ENCODE measurements around the gene TMTC1.
"Not testable (repeated sequence)": the region's sequence is repeated elsewhere in the genome, so short reads cannot be mapped to it uniquely, and the experiment has no call there.

TMTC1 gene

DNA sequence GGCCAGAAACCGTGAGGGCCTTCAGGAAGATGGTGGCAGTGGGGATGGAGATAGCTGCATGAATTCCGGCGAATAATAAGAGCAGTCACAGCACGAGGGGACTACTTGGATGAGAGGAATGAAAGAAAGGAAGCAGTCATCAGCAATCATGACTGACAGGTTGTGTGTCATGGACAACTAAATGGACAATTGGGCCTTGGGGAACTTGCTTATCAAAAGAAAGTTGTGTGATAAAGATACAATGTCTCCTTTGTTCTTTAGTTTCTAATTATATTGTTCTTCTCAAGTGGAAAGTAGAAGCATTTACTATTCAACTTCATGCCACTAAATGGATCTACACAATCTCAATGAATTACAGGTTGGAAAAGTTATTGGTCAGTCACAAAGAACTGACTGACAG is 130.5 kb downstream of the TMTC1 start:
- H2AFZ ChIP-seq (ENCODE audit: low read depth, low read length), result no peak overlapping the region
- peaks cover 2% of the 10 kb centered on the region for H3K4me1 ChIP-seq (ENCODE audit: insufficient read depth, low read length)
- H3K4me3 ChIP-seq (ENCODE audit: low read length), result no peak overlapping the region

DNA sequence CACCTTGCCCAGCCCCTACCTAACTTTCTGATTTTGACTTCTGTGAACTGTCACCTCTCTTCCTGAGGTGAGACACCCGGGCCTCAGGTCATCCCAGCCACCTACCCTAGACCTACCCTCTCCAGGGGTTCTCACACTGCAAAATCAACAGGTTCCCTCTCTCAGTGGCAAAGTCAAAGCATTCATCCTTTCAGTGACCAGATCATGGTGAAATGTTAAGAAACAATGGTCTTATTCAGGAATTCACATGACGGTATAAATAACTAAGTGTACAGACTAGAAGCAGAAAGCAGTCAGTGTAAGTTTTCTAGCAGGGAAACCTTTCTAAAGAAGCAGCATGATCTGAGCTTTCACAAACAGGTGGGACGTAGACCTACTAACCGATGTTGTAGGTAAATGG is 133.4 kb downstream of the TMTC1 start:
- Histone ChIP-seq H2AFZ (ENCODE audit: low read depth, low read length) (no peak overlapping the region), H3K4me3 (ENCODE audit: low read length) (no peak overlapping the region), H3K27me3 (ENCODE audit: insufficient read depth, low read length) (no peaks in the 10 kb centered on the region), H3K4me1 (ENCODE audit: insufficient read depth, low read length) (peaks cover 2% of the 10 kb centered on the region), H3K36me3 (ENCODE audit: insufficient read depth, low read length) (no peaks in the 10 kb centered on the region), H3K9me3 (ENCODE audit: low read length) (peaks cover 4% of the 10 kb centered on the region)

More for the DNA sequence above, 130.5 kb downstream of the TMTC1 start:
- Histone ChIP-seq H3K36me3 (ENCODE audit: insufficient read depth, low read length) (no peaks in the 10 kb centered on the region), H3K9me3 (ENCODE audit: low read length) (peaks cover 6% of the 10 kb centered on the region), H3K27me3 (ENCODE audit: insufficient read depth, low read length) (no peaks in the 10 kb centered on the region)

DNA sequence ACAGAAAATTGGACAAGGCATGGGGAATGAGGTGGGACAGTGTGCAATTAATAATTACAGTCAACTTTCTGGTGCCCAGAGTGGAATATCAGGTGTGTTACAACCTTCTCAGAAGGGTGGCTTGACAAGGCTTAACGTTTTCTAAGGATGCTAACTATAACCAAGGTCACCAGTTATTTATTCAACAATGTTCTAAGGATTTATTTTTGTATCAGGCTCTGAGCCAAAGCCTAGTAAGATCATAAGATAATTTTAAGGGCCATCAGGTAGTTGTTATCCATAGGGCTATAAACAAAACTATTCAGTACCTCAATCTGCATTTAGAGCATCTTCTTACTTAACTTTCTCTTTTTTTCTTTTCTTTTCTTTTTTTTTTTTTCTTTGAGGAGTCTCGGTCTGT is 134.0 kb downstream of the TMTC1 start:
- H3K36me3 ChIP-seq (ENCODE audit: insufficient read depth, low read length), result no peaks in the 10 kb centered on the region
- H3K27me3 ChIP-seq (ENCODE audit: insufficient read depth, low read length), result no peaks in the 10 kb centered on the region
- H3K9me3 ChIP-seq (ENCODE audit: low read length), result peaks cover 4% of the 10 kb centered on the region
- H3K4me3 ChIP-seq (ENCODE audit: low read length), result no peak overlapping the region
- H2AFZ ChIP-seq (ENCODE audit: low read depth, low read length), result no peak overlapping the region
- H3K4me1 ChIP-seq (ENCODE audit: insufficient read depth, low read length), result peaks cover 2% of the 10 kb centered on the region

DNA sequence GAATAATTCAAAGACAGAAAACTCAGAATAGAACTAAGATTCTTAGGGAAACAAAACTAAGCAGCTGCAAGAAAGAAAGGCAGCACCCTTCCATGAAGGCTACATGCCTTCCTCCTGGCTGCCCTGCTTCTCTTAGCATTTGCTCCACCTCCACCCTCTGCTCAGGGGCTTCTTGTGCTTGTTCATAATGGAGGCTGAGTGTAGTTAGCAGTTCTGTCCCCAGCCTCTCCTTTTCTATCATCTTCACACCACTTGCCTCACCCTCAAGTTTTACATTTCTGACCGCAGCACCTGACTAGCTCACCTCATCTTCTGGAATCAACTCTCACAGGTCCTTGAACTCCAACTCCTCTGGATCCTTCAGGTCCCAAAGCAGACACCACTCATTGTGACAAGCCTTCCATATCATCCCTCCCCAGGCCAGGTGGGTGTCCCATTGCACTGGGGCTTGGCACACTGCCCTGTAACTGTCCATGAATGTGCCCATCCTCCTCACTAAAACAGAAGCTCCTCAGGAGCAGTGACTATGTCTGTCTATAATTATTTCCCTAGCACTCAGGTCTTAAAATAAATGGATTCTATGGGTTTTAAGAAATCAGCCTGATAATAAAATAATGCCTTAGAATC is 139.1 kb downstream of the TMTC1 start:
- Histone ChIP-seq H3K27me3 (ENCODE audit: insufficient read depth, low read length) (no peaks in the 10 kb centered on the region), H3K36me3 (ENCODE audit: insufficient read depth, low read length) (no peaks in the 10 kb centered on the region), H3K9me3 (ENCODE audit: low read length) (no peaks in the 10 kb centered on the region), H3K4me1 (ENCODE audit: insufficient read depth, low read length) (no peaks in the 10 kb centered on the region), H2AFZ (ENCODE audit: low read depth, low read length) (no peak overlapping the region), H3K4me3 (ENCODE audit: low read length) (no peak overlapping the region)

DNA sequence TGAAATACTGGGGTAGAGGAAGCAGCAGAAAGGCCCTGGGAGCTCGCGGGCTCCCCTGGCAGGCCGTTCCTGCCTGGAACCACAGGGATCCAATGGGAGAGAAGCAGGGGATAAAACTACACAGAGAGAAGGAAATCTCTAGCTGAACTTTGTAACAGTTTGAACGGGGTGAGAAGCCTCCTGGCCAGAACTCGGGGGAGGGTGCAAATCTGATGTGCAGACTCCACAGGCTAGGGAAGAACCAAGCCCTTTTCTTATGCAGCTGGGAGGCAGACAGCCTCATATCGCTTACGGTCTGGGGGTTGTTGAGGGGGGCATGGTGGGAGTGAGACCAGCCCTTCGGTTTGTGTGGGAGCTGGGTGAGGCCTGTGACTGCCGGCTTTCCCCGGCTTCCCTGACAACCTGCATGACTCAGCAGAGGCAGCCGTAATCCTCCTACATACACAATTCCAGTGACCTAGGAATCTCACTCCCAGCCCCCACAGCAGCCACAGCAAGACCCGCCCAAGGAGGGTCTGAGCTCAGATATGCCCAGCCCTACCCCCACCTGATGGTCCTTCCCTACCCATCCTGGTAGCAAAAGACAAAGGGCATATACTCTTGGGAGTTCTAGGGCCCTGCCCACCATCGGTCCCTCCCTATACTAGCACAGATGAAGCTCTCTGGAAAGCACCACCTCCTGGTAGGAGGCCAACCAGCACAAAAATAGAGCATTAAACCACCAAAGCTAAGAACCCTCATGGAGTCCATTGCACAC is 143.0 kb downstream of the TMTC1 start:
- no peaks in the 10 kb centered on the region for H3K27me3 ChIP-seq (ENCODE audit: insufficient read depth, low read length)
- no peak overlapping the region for H2AFZ ChIP-seq (ENCODE audit: low read depth, low read length)
- no peaks in the 10 kb centered on the region for H3K4me1 ChIP-seq (ENCODE audit: insufficient read depth, low read length)
- H3K9me3 ChIP-seq (ENCODE audit: low read length), result peaks cover 3% of the 10 kb centered on the region
- H3K36me3 ChIP-seq (ENCODE audit: insufficient read depth, low read length), result no peaks in the 10 kb centered on the region
- H3K4me3 ChIP-seq (ENCODE audit: low read length), result no peak overlapping the region

DNA sequence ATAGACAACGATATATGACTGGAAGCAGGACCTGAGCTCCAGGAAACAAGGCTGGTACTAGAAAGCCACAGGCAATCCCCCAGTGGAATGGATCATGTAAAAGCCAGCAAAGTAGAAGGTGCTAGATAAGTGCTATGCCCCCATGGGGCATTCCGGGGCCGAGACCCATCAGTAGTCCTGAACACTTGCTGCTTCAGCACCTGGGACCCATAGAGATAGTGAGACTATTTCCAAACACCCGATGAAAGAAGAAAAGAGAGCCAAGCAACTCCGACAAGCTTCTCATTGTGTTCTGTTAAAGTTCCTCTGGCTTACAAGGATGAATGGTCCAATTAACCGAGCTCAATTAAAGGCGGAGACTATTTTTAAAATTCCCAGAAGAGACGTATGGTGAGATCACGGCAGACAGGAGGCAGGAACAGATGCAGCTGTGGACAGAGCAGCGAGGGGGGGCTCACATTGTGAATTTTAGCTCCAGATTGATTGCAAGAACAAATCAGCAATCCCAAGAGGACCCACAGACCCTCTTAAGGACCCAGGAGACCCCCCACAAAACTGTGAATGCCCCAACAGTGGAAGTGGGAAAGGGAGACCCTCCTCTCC is 143.7 kb downstream of the TMTC1 start:
- Histone ChIP-seq H3K9me3 (ENCODE audit: low read length) (peaks cover 3% of the 10 kb centered on the region), H3K4me3 (ENCODE audit: low read length) (no peak overlapping the region), H3K27me3 (ENCODE audit: insufficient read depth, low read length) (no peaks in the 10 kb centered on the region), H3K36me3 (ENCODE audit: insufficient read depth, low read length) (no peaks in the 10 kb centered on the region), H2AFZ (ENCODE audit: low read depth, low read length) (no peak overlapping the region), H3K4me1 (ENCODE audit: insufficient read depth, low read length) (no peaks in the 10 kb centered on the region)

DNA sequence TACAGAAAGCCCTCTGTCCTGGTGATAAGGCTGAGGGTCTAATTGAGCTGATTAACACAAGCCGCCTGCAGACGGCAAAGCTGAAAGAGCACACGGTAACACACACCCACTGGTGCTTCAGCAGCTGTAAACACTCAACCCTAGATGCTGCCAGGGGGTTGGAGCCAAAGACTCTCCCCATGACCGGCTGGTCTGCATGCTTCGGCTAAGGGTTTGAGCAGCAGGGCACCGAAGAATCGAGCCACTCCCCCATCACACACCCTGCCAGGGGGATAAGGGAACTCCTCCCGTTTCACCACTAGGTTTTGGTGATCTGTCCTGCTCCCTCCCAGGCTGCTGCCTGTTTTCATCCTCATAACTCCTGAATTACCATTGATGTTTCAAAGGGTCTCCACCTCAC is 145.2 kb downstream of the TMTC1 start:
- H2AFZ ChIP-seq (ENCODE audit: low read depth, low read length), result no peak overlapping the region

DNA sequence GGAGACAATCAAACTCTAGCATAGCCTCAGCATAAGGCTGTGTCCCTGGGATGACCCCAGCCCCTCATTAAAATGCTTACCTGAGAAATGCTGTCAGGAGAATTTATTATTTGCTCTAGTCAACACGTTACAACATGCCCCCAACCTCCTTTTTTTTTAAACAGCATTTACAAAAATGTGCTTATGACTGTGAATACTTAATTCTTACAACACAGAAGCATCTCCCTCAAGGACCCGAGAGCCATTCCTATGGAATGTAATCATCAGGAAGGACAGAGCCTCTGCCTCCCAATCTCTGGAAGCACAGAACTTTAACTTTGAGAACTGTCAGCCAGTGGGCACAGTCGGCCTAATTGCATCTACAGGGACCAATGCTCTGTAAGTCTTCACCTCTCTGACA is 149.7 kb downstream of the TMTC1 start:
- Histone ChIP-seq H3K27me3 (ENCODE audit: insufficient read depth, low read length) (no peaks in the 10 kb centered on the region), H3K4me1 (ENCODE audit: insufficient read depth, low read length) (no peaks in the 10 kb centered on the region), H3K4me3 (ENCODE audit: low read length) (no peak overlapping the region), H3K36me3 (ENCODE audit: insufficient read depth, low read length) (no peaks in the 10 kb centered on the region), H3K9me3 (ENCODE audit: low read length) (peaks cover 3% of the 10 kb centered on the region), H2AFZ (ENCODE audit: low read depth, low read length) (no peak overlapping the region)

More for the DNA sequence above, 145.2 kb downstream of the TMTC1 start:
- H3K36me3 ChIP-seq (ENCODE audit: insufficient read depth, low read length), result no peaks in the 10 kb centered on the region
- H3K4me3 ChIP-seq (ENCODE audit: low read length), result no peak overlapping the region
- H3K27me3 ChIP-seq (ENCODE audit: insufficient read depth, low read length), result no peaks in the 10 kb centered on the region
- no peaks in the 10 kb centered on the region for H3K4me1 ChIP-seq (ENCODE audit: insufficient read depth, low read length)
- peaks cover 3% of the 10 kb centered on the region for H3K9me3 ChIP-seq (ENCODE audit: low read length)

DNA sequence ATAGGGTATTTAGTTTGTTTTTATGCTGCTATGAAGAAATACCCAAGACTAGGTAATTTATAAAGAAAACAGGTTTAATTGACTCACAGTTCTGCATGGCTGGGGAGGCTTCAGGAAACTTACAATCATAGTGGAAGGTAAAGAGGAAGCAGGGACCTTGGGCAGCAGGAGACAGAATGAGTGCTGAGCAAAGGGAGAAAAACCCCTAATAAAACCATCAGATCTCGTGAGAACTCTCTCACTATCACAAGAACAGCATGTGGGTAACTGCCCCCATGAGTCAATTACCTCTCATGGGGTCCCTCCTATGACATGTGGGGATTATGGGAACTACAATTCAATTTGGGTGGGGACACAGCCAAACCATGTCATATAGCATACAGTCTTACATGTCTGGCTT is 153.6 kb downstream of the TMTC1 start:
- H3K9me3 ChIP-seq (ENCODE audit: low read length); H3K4me3 ChIP-seq (ENCODE audit: low read length); H3K4me1 ChIP-seq (ENCODE audit: insufficient read depth, low read length); H2AFZ ChIP-seq (ENCODE audit: low read depth, low read length); H3K27me3 ChIP-seq (ENCODE audit: insufficient read depth, low read length); H3K36me3 ChIP-seq (ENCODE audit: insufficient read depth, low read length): not testable (repeated sequence)

DNA sequence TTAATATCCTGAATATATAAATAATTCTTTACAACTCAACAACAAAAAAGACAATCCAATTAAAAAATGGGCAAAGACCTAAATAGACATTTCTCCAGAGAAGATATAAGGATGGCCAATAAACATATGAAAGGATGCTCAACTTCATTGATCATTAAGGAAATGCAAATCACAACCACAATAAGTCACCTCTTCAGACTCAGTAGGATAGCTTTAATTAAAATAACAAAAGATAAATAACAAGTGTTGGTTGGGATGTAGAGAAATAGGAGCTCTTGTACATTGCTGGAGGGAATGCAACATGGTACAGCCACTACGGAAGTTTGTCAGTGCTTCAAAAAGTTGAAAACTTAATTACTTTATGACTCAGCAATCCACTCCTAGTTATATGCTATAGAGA is 156.5 kb downstream of the TMTC1 start:
- Histone ChIP-seq H3K27me3 (ENCODE audit: insufficient read depth, low read length) (no peaks in the 10 kb centered on the region), H3K9me3 (ENCODE audit: low read length) (no peaks in the 10 kb centered on the region), H2AFZ (ENCODE audit: low read depth, low read length) (no peak overlapping the region), H3K4me3 (ENCODE audit: low read length) (no peak overlapping the region), H3K4me1 (ENCODE audit: insufficient read depth, low read length) (no peaks in the 10 kb centered on the region), H3K36me3 (ENCODE audit: insufficient read depth, low read length) (no peaks in the 10 kb centered on the region)

DNA sequence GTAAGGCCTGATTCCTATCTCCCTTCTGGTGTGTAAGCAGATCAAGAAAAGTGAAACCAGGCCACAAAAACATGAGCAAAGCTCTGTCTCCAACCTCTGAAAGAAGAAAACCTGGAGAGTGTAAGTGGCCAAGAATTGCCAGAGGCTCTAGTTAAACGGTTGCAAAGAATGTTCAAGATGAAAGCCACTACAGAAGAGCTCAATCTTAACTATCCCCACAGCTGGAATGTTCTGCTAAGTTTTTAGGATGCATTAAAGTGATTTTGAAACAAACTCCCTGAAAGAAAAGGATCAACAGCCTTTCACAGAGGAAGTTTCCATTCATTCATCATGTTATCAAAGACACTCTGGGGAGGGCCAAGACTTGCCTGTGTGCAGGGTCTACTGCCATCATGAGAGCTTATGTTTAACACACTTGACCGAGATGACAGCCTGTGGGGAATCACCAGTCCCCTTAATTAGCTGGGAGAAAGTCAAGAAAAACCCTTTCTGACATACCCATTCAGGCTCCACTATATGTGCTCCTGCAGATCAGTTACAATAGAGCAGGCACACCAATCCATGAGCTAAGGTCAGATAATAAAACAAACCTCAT is 158.3 kb downstream of the TMTC1 start:
- Histone ChIP-seq H3K27me3 (ENCODE audit: insufficient read depth, low read length) (no peaks in the 10 kb centered on the region), H3K4me3 (ENCODE audit: low read length) (no peak overlapping the region), H3K4me1 (ENCODE audit: insufficient read depth, low read length) (no peaks in the 10 kb centered on the region), H3K36me3 (ENCODE audit: insufficient read depth, low read length) (no peaks in the 10 kb centered on the region), H3K9me3 (ENCODE audit: low read length) (no peaks in the 10 kb centered on the region), H2AFZ (ENCODE audit: low read depth, low read length) (no peak overlapping the region)

DNA sequence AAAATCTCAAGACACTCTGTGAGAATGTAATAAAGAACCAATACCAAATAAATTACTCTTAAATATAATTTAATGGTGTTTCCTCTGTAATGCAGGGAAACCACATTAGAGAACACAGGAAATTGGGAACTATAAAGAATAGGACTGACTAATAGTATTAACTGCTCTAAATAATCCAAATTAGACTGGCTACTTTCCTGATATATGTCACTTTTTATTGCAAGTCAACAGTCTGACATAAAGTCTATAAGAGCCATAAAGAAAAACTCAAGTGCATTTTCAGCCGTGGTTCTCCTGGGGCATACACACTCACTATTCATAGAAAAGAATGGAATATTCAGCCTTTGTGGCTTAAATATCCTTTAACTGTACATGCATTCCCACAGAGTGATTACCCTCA is 161.5 kb downstream of the TMTC1 start:
- Histone ChIP-seq H3K4me3 (ENCODE audit: low read length) (no peak overlapping the region), H3K36me3 (ENCODE audit: insufficient read depth, low read length) (no peaks in the 10 kb centered on the region), H3K27me3 (ENCODE audit: insufficient read depth, low read length) (no peaks in the 10 kb centered on the region), H2AFZ (ENCODE audit: low read depth, low read length) (no peak overlapping the region), H3K4me1 (ENCODE audit: insufficient read depth, low read length) (no peaks in the 10 kb centered on the region), H3K9me3 (ENCODE audit: low read length) (no peaks in the 10 kb centered on the region)

DNA sequence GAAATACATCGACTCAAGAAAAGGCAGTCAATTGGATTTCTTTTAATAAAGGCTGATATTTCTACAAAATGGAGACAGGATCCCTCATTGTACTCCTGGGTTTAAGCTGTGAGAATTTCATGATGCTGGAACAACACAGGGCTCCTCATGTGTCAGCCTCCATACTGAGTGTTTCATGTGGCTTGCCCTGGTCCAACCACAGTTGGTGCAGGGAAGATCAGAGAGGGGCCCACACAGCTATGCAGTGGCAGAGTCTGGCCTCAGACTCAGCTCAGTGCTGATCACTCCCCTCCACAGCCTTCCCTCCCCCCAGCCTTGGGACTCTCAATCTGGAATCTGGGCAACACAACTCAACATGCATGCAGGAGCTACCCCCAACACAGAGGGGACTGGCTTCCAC is 163.7 kb downstream of the TMTC1 start:
- Histone ChIP-seq H3K27me3 (ENCODE audit: insufficient read depth, low read length) (no peaks in the 10 kb centered on the region), H3K36me3 (ENCODE audit: insufficient read depth, low read length) (no peaks in the 10 kb centered on the region), H3K4me1 (ENCODE audit: insufficient read depth, low read length) (no peaks in the 10 kb centered on the region), H2AFZ (ENCODE audit: low read depth, low read length) (no peak overlapping the region), H3K4me3 (ENCODE audit: low read length) (no peak overlapping the region), H3K9me3 (ENCODE audit: low read length) (no peaks in the 10 kb centered on the region)

Measured in neuron (in vitro differentiated cells).